GM18508 (cell line): ENCODE data around the gene GMFB.
"Not testable (repeated sequence)": the region's sequence is repeated elsewhere in the genome, so short reads cannot be mapped to it uniquely, and the experiment has no call there.

Experiments used
- ATAC-seq: cut with Tn5 transposase; IDR thresholded peaks from one replicate; pipeline ENCODE4 v1.9.1; 2021; ENCODE audit warnings: moderate number of reproducible peaks; ENCODE audit not compliant: insufficient read depth, unreplicated experiment

GMFB gene

GRCh38 chr14:54437954-54438353 lies 50.8 kb downstream of the GMFB start:
- not testable (repeated sequence) for ATAC-seq

DNA sequence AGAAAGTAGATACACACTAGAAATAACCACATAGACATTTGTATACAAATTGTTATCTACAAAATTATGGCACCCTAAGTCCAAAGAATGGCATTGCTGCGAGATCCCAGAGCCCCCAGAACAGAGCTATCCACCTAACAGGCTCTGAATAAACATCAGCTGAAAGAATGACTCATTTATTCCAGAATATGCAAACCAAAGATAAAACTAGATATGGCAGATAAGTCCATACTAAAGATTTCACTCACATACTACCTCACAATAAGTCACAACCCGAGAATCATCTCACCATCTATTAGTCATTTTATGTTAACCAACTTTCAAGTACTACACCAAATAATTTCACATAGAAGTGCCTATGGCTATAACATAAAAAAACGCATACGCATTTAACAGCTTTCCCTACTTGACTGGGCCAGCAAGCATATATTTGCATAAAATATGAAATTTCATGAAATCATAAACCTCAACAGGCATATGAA lies 53.2 kb downstream of the GMFB start:
- ATAC-seq = peak; percentile 33

GRCh38 chr14:54428527-54428926 lies 60.3 kb downstream of the GMFB start:
- ATAC-seq = no peak

GRCh38 chr14:54427871-54428270 lies 60.9 kb downstream of the GMFB start:
- ATAC-seq = no peak

DNA sequence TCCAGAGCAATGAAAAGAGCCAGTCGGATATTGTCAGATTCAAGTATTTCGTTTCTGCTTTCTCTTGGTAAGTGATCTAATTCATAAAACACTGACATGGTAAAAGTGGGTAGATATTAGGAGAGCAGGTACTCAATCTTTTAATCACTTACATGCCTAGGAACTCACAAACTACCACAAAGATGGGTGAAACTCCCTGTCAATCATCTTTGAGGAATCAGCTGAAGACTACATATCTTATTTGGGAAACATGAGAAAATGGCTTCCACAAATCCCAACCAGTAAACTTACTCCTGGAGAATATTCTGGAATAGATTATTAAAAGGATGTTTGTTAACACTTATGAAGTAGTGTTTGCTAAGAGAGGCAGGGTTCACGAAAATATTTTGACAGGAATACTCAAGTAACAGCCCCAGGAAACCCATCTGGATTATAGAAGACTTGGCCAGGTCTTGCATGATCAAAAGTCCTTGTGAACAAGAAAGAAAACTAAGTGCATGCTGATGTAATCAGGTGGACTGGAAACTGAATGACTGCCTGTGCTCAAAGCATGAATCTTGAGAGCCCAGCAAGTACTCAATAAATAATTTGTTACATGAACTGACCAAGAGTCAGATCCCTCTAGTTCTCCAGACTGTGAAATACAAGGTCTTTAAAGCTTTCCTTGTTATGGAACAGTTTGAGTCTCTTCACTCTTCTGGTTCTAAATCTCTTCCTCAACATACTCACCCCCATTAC lies 63.1 kb downstream of the GMFB start:
- no peak for ATAC-seq

DNA sequence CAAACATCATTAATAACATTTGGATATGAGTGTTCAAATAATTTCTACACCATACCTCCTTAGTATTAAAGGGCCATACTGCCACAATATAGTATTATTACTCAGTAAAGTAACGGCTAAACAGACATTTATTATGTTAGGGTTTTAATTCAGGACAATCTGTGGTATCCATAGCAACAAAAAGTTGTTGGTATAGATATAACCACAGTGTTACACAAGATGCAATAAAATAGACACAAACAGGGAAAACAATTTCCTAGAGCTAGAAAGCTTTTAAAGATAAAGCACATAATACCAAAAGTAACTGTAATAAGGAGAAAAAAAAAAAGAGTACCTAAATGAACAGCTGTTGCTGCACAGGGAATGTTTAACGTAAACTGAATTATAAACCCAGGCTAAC lies 63.7 kb downstream of the GMFB start:
- ATAC-seq = no peak
